ENCODE measurements around the gene ZNF367. TPM values are rescaled to one million over a fixed set of nuclear protein-coding genes. Genes with fewer than 3 reads are reported as not detected.

Gene ZNF367
- total and polyA plus RNA-seq, 9 of the 15 experiments (the other 6 are each of a cell fraction or from before 2014, with no cell fraction given): 2.7 to 14.4 (median 10.0) TPM

GRCh38 chr9:96418083-96418919, at the start of gene ZNF367 (continued):
- TF ChIP-seq ZNF24 (IDR thresholded peaks at IDR 0.05) (0 out of 2 replicates have a peak, but pooled peaks have one; percentile 10), ZNF124 (CRISPR knock-in tag; IDR thresholded peaks at IDR 0.05) (no peak), ZFP91 (CRISPR knock-in tag; IDR thresholded peaks at IDR 0.05) (no peak), TEAD4 (IDR thresholded peaks at IDR 0.05; ENCODE audit: low read length) (peak; percentile 29; the same call in 1 of the 2 replicates), TEAD4 (CRISPR knock-in tag; IDR thresholded peaks at IDR 0.05; ENCODE audit: borderline replicate concordance) (0 out of 2 replicates have a peak, but pooled peaks have one; percentile 59), CBX8 (IDR thresholded peaks at IDR 0.05; ENCODE audit: borderline replicate concordance, extremely low read depth, low read depth, low read length, poor library complexity, severe bottlenecking) (no peak), CTBP1 (IDR thresholded peaks at IDR 0.05; ENCODE audit: borderline replicate concordance) (peak; percentile 70), CREB1 (IDR thresholded peaks at IDR 0.05) (peak; percentile 50), CREB1 (CRISPR knock-in tag; IDR thresholded peaks at IDR 0.05) (peak; percentile 61), SAP30 (IDR thresholded peaks at IDR 0.05; ENCODE audit: borderline replicate concordance, insufficient read depth, low read depth, low read length, poor library complexity, severe bottlenecking) (peak; percentile 97), ZNF146 (CRISPR knock-in tag; IDR thresholded peaks at IDR 0.05; ENCODE audit: unreplicated experiment) (no peak), PYGO2 (tag; IDR thresholded peaks at IDR 0.05) (no peak), MTA3 (IDR thresholded peaks at IDR 0.05; ENCODE audit: borderline replicate concordance) (0 out of 2 replicates have a peak, but pooled peaks have one; percentile 42), ZNF23 (CRISPR knock-in tag; IDR thresholded peaks at IDR 0.05) (no peak), BRD9 (IDR thresholded peaks at IDR 0.05; ENCODE audit: low read depth, partially characterized antibody) (no peak), PHF8 (IDR thresholded peaks at IDR 0.05; ENCODE audit: borderline replicate concordance, low read length) (peak; percentile 57; the same call in 1 of the 2 replicates), ZNF311 (CRISPR knock-in tag; IDR thresholded peaks at IDR 0.05) (no peak), TAF7 (tag; IDR thresholded peaks at IDR 0.05) (peak; percentile 54; the same call in 1 of the 2 replicates)
- TF ChIP-seq, protein P1, sequence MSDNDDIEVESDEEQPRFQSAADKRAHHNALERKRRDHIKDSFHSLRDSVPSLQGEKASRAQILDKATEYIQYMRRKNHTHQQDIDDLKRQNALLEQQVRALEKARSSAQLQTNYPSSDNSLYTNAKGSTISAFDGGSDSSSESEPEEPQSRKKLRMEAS (CRISPR knock-in tag; IDR thresholded peaks at IDR 0.05): peak; percentile 78
- TF ChIP-seq, protein P2, sequence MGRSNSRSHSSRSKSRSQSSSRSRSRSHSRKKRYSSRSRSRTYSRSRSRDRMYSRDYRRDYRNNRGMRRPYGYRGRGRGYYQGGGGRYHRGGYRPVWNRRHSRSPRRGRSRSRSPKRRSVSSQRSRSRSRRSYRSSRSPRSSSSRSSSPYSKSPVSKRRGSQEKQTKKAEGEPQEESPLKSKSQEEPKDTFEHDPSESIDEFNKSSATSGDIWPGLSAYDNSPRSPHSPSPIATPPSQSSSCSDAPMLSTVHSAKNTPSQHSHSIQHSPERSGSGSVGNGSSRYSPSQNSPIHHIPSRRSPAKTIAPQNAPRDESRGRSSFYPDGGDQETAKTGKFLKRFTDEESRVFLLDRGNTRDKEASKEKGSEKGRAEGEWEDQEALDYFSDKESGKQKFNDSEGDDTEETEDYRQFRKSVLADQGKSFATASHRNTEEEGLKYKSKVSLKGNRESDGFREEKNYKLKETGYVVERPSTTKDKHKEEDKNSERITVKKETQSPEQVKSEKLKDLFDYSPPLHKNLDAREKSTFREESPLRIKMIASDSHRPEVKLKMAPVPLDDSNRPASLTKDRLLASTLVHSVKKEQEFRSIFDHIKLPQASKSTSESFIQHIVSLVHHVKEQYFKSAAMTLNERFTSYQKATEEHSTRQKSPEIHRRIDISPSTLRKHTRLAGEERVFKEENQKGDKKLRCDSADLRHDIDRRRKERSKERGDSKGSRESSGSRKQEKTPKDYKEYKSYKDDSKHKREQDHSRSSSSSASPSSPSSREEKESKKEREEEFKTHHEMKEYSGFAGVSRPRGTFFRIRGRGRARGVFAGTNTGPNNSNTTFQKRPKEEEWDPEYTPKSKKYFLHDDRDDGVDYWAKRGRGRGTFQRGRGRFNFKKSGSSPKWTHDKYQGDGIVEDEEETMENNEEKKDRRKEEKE (IDR thresholded peaks at IDR 0.05; ENCODE audit: borderline replicate concordance in 1 of 2, control insufficient read depth in 1 of 2, low read depth in 2 of 2, low read length in 1 of 2): 0 out of 4 replicates have a peak, but pooled peaks of 1 of the 2 experiments have one; percentile 10

Measured in K562 (cell line).